Activated CD8-positive, alpha-beta memory T cell treated with anti-CD3 and anti-CD28 coated beads for 24 hours (primary cell): ENCODE results near the gene ATP10A.
"Not testable (repeated sequence)": the region's sequence is repeated elsewhere in the genome, so short reads cannot be mapped to it uniquely, and the experiment has no call there.

Source experiments
- DNase-seq: peaks from one replicate; pipeline ENCODE4 v3.0.0-alpha.2; 2020

The ATP10A gene

GRCh38 chr15:25771338-25771706 lies 91.8 kb downstream of the ATP10A start:
- peak; percentile 9 for DNase-seq

- peak; percentile 50 for DNase-seq
Measured at GRCh38 chr15:25770618-25771337, 92.3 kb downstream of the ATP10A start.

- peak; percentile 11 for DNase-seq
Measured at GRCh38 chr15:25770031-25770430, 93.1 kb downstream of the ATP10A start.

GRCh38 chr15:25768271-25768670 lies 94.9 kb downstream of the ATP10A start:
- peak; percentile 26 for DNase-seq

- peak; percentile 42 for DNase-seq
Measured at GRCh38 chr15:25767356-25768151, 95.6 kb downstream of the ATP10A start.

GRCh38 chr15:25766417-25766816 lies 96.7 kb downstream of the ATP10A start:
- DNase-seq: peak; percentile 28

GRCh38 chr15:25764980-25765735 lies 98.0 kb downstream of the ATP10A start:
- DNase-seq: no peak

- no peak for DNase-seq
Measured at GRCh38 chr15:25763954-25764353, 99.2 kb downstream of the ATP10A start.

GRCh38 chr15:25763331-25763751 lies 99.8 kb downstream of the ATP10A start:
- DNase-seq: no peak

GRCh38 chr15:25761971-25762662 lies 101.0 kb downstream of the ATP10A start:
- peak; percentile 21 for DNase-seq

- no peak for DNase-seq
Measured at GRCh38 chr15:25759421-25759820, 103.7 kb downstream of the ATP10A start.

- not testable (repeated sequence) for DNase-seq
Measured at GRCh38 chr15:25758612-25759011, 104.5 kb downstream of the ATP10A start.

GRCh38 chr15:25743548-25744275 lies 119.4 kb downstream of the ATP10A start:
- peak; percentile 37 for DNase-seq

- DNase-seq: peak; percentile 37
Measured at GRCh38 chr15:25742776-25743547, 120.2 kb downstream of the ATP10A start.

- DNase-seq: peak; percentile 24
Measured at GRCh38 chr15:25742041-25742730, 120.9 kb downstream of the ATP10A start.

- DNase-seq: no peak
Measured at GRCh38 chr15:25741256-25741580, 121.9 kb downstream of the ATP10A start.

GRCh38 chr15:25740383-25741255 lies 122.5 kb downstream of the ATP10A start:
- no peak for DNase-seq

GRCh38 chr15:25739687-25740121 lies 123.4 kb downstream of the ATP10A start:
- DNase-seq: no peak

GRCh38 chr15:25738171-25738965 lies 124.8 kb downstream of the ATP10A start:
- no peak for DNase-seq
